ENCODE measurements around the gene RPLP1.

RPLP1 gene

DNA sequence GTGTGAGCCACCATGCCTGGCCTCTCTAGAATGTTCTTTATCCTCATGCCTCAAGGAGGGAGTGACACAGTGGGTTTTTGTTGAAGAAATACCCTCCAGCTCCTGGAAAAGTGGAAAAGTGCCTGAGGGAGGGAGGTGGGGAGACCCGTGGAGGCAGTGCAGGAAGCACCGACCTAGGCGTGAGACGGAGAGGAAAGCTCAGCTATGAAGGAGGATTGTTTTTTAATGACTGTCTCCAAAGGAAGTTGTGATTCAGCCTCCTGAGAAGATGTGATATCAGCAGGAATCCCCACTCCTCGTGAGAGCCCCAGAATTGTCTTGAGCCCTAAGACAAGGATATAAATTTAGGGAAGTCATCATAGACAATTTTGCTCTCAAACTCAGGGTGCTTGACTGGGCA, 21.7 kb downstream of the RPLP1 start:
- Histone ChIP-seq H3K27me3 (replicated peaks) (no peaks in the 10 kb centered on the region), H3K36me3 (replicated peaks) (no peaks in the 10 kb centered on the region), H3K4me3 (ENCODE audit: low read depth, low read length) (no peak overlapping the region), H3K27ac (peak overlapping the region; percentile 55)
- peak; percentile 58 for DNase-seq
- in situ Hi-C loops (cut with HindIII; ENCODE audit: low pct_ligation_motif_present, low sequenced_read_pairs): no loop called here
- TF ChIP-seq, protein P1, sequence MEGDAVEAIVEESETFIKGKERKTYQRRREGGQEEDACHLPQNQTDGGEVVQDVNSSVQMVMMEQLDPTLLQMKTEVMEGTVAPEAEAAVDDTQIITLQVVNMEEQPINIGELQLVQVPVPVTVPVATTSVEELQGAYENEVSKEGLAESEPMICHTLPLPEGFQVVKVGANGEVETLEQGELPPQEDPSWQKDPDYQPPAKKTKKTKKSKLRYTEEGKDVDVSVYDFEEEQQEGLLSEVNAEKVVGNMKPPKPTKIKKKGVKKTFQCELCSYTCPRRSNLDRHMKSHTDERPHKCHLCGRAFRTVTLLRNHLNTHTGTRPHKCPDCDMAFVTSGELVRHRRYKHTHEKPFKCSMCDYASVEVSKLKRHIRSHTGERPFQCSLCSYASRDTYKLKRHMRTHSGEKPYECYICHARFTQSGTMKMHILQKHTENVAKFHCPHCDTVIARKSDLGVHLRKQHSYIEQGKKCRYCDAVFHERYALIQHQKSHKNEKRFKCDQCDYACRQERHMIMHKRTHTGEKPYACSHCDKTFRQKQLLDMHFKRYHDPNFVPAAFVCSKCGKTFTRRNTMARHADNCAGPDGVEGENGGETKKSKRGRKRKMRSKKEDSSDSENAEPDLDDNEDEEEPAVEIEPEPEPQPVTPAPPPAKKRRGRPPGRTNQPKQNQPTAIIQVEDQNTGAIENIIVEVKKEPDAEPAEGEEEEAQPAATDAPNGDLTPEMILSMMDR (IDR thresholded peaks at IDR 0.05; ENCODE audit: low read depth, low read length, missing control alignments): no peak

DNA sequence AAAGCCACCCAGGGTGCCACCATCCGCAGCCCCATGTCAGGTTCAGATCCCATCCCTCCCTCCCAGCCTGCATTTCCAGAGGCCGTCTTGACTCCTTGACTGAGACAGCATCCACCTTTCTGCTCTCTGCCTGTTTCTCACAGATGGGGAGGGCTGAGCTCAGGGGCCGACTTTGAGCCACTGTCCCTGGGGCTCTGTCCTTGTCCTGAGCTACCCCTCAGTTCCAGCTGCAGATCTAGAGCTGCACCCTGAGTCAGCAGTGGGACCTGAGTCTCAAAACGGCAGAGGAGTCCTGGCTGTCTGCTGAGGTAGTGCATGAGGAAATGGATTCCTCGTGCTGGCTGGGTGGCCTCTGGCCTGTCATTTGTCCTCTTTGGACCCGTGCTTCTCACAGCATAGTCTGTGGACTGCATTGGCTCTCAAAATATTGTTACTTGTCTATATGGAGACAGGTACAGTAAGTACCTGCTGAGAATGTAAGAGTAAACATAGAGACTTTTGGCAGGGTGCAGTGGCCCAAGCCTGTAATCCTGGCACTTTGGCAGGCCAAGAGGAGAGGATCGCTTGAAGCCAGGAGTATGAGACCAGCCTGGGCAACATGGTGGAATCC, 22.3 kb downstream of the RPLP1 start:
- TF ChIP-seq, protein P1 (IDR thresholded peaks at IDR 0.05; ENCODE audit: low read depth, low read length, missing control alignments): peak; percentile 62
- in situ Hi-C loops (cut with HindIII; ENCODE audit: low pct_ligation_motif_present, low sequenced_read_pairs): no loop called here
- Histone ChIP-seq H3K27ac (peak overlapping the region; percentile 55), H3K36me3 (replicated peaks) (no peaks in the 10 kb centered on the region), H3K4me3 (ENCODE audit: low read depth, low read length) (no peak overlapping the region), H3K27me3 (replicated peaks) (no peaks in the 10 kb centered on the region)
- peak; percentile 45 for DNase-seq

DNA sequence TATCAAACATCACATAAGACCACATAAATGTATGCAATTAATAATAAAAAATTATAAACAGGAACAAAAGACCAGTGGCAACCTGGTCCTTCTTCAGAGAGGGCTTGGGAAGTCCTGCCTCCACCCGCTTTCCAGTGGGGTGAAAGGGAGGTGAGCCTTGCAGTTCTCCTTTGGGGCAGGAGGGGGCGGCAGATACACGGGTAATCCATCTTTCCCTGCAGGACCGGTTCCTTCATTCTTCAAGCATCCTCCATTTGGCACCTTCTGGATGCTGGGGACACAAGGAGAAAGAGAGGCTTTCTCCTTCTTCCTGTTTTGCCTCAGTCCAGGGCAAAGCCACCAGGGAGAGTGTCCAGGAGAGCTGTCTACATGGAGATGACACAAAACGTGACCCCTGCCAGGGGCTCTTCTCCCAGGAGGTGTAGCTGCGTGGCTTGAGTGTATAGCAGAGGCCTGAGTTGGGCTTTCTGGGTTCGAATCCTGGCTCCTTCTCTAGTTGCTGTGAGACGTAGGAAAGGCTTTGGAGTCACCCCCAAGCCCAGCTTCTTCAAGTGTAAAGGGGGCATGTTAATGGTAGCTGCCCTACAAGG, 23.2 kb downstream of the RPLP1 start:
- Histone ChIP-seq H3K27me3 (replicated peaks) (no peaks in the 10 kb centered on the region), H3K36me3 (replicated peaks) (no peaks in the 10 kb centered on the region)
- in situ Hi-C loops (cut with HindIII; ENCODE audit: low pct_ligation_motif_present, low sequenced_read_pairs): no loop called here

DNA sequence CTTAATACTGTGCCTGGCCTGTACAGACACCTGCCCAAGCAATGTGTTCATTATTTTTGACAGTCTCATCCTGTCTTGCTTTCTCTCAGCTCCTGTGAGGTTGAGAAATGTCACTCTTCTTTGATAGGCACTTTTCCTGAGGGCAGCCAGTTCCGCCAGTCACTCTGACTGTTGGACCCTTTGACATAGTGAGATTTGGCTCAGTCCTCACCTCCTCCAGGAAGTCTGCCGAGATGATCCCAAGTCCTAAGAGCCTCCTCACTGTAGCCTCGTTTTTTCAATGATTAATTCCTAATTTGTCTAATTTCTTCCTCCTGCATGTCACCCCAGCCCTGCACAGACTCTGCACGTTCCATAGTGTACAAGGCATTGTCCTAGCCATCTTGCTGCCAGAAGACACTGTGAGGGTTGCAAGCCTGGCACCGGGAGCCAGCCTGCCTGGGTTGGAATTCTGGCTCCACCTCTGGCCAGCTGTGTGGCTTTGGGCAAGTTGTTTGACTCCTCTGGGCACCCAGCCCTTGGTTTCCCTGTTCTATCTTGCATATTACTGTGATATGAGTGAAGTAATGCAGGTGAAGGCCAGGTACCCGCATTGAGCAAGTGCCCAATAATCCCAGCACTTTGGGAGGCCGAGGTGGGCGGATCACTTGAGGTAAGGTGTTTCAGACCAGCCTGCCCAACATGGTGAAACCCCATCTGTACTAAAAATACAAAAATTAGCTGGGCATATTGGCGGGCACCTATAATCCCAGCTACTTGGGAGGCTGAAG, 24.3 kb downstream of the RPLP1 start:
- Histone ChIP-seq H3K36me3 (replicated peaks) (no peaks in the 10 kb centered on the region), H3K27me3 (replicated peaks) (no peaks in the 10 kb centered on the region), H3K4me3 (ENCODE audit: low read depth, low read length) (no peak overlapping the region), H3K27ac (no peak overlapping the region)
- no peak for DNase-seq
- TF ChIP-seq, protein P1 (IDR thresholded peaks at IDR 0.05; ENCODE audit: low read depth, low read length, missing control alignments): no peak
- in situ Hi-C loops (cut with HindIII; ENCODE audit: low pct_ligation_motif_present, low sequenced_read_pairs): no loop called here

More for the DNA sequence above, 23.2 kb downstream of the RPLP1 start:
- Histone ChIP-seq H3K4me3 (ENCODE audit: low read depth, low read length) (no peak overlapping the region), H3K27ac (no peak overlapping the region)
- DNase-seq: peak; percentile 77
- TF ChIP-seq, protein P1 (IDR thresholded peaks at IDR 0.05; ENCODE audit: low read depth, low read length, missing control alignments): peak; percentile 97

GRCh38 chr15:69478259-69478781, 25.7 kb downstream of the RPLP1 start:
- H3K27ac ChIP-seq: no peak overlapping the region
- in situ Hi-C loops (cut with HindIII; ENCODE audit: low pct_ligation_motif_present, low sequenced_read_pairs): no loop called here
- no peak for DNase-seq
- no peaks in the 10 kb centered on the region for H3K27me3 ChIP-seq (replicated peaks)
- H3K36me3 ChIP-seq (replicated peaks): no peaks in the 10 kb centered on the region
- no peak overlapping the region for H3K4me3 ChIP-seq (ENCODE audit: low read depth, low read length)
- TF ChIP-seq, protein P1 (IDR thresholded peaks at IDR 0.05; ENCODE audit: low read depth, low read length, missing control alignments): peak; percentile 97

All from brain microvascular endothelial cell (primary cell).